Stromal cell of bone marrow (primary cell): ENCODE results near the gene CARHSP1.
"Not testable (repeated sequence)": the region's sequence is repeated elsewhere in the genome, so short reads cannot be mapped to it uniquely, and the experiment has no call there.

Experiments
- DNase-seq: peaks from one replicate; pipeline ENCODE4 v3.0.0-alpha.2; 2012; ENCODE audit warnings: low read depth

CARHSP1 gene

GRCh38 chr16:8854298-8854948 is 14.4 kb downstream of the CARHSP1 start:
- no peak for DNase-seq

- no peak for DNase-seq
Measured at GRCh38 chr16:8853611-8854010, 15.2 kb downstream of the CARHSP1 start.

- no peak for DNase-seq
Measured at GRCh38 chr16:8853150-8853549, 15.7 kb downstream of the CARHSP1 start.

- DNase-seq = no peak
Measured at GRCh38 chr16:8852534-8852933, 16.3 kb downstream of the CARHSP1 start.

GRCh38 chr16:8851761-8852403 is 16.9 kb downstream of the CARHSP1 start:
- no peak for DNase-seq

- DNase-seq = peak; percentile 75
Measured at GRCh38 chr16:8850279-8850885, 18.4 kb downstream of the CARHSP1 start.

GRCh38 chr16:8849411-8850011 is 19.3 kb downstream of the CARHSP1 start:
- no peak for DNase-seq

GRCh38 chr16:8848939-8849391 is 19.8 kb downstream of the CARHSP1 start:
- DNase-seq = peak; percentile 52

GRCh38 chr16:8848231-8848938 is 20.4 kb downstream of the CARHSP1 start:
- DNase-seq = no peak

GRCh38 chr16:8847623-8848022 is 21.2 kb downstream of the CARHSP1 start:
- DNase-seq = no peak

- no peak for DNase-seq
Measured at GRCh38 chr16:8847145-8847544, 21.7 kb downstream of the CARHSP1 start.

GRCh38 chr16:8846401-8846932 is 22.3 kb downstream of the CARHSP1 start:
- DNase-seq = no peak

GRCh38 chr16:8845699-8846298 is 23.0 kb downstream of the CARHSP1 start:
- no peak for DNase-seq

- not testable (repeated sequence) for DNase-seq
Measured at GRCh38 chr16:8843296-8843695, 25.5 kb downstream of the CARHSP1 start.

- DNase-seq = not testable (repeated sequence)
Measured at GRCh38 chr16:8842016-8842415, 26.8 kb downstream of the CARHSP1 start.

- DNase-seq = not testable (repeated sequence)
Measured at GRCh38 chr16:8837594-8837993, 31.2 kb downstream of the CARHSP1 start.

GRCh38 chr16:8836797-8837196 is 32.0 kb downstream of the CARHSP1 start:
- DNase-seq = not testable (repeated sequence)

- no peak for DNase-seq
Measured at GRCh38 chr16:8832717-8833105, 36.1 kb downstream of the CARHSP1 start.

GRCh38 chr16:8831871-8832716 is 36.7 kb downstream of the CARHSP1 start:
- no peak for DNase-seq

- no peak for DNase-seq
Measured at GRCh38 chr16:8831450-8831849, 37.4 kb downstream of the CARHSP1 start.
